Midbrain (tissue), 1 donor: ENCODE results near the gene LIAS.
"Not testable (repeated sequence)": the region's sequence is repeated elsewhere in the genome, so short reads cannot be mapped to it uniquely, and the experiment has no call there.

Source experiments
- DNase-seq: peaks from one replicate; lab custom pipeline; 2025; lab: John Stamatoyannopoulos, UW

Gene LIAS

GRCh38 chr4:39452860-39453587 is 5.8 kb upstream of the LIAS start:
- DNase-seq, result no peak

GRCh38 chr4:39453738-39454137 is 5.1 kb upstream of the LIAS start:
- DNase-seq, result no peak

GRCh38 chr4:39455486-39455885 is 3.4 kb upstream of the LIAS start:
- no peak for DNase-seq

GRCh38 chr4:39456946-39457763 is 1.7 kb upstream of the LIAS start:
- DNase-seq, result no peak

DNA sequence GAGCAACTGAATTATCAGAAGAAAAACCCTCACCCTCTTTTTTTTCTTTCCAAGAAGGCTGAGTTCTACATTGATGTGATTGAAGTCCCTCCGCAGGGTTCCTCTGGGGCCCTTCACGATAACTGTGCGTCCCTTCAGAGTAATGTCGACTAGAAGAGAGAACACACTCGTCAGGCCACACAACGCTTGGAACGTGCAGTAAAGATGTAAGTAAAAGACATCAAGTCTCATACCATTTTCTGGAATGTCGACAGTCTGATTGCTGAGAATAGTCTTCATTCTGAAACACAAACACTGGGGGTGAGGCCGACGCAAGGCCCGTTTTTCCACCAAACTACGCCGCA is 723 bp upstream of the LIAS start:
- not testable (repeated sequence) for DNase-seq

DNA sequence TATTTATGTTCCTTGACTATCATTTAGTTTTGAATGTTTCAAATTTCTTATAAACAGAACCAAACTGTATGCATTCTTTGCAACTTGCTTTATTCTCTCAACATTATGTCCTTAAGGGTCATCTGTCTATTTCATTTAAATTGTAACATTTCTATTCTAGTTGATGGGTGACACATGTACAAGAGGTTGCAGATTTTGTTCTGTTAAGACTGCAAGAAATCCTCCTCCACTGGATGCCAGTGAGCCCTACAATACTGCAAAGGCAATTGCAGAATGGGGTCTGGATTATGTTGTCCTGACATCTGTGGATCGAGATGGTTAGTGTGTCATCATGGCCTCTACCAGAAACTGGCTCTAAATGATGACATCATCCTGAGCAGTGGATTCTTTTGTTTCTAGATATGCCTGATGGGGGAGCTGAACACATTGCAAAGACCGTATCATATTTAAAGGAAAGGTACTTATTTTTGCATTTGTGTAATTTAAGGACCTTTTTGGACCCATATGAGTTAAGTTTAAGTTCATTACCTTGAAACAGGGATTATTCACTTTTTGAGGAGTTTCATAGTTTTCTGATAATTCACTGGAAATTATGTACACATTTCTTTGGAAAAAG is 6.1 kb downstream of the LIAS start:
- no peak for DNase-seq

DNA sequence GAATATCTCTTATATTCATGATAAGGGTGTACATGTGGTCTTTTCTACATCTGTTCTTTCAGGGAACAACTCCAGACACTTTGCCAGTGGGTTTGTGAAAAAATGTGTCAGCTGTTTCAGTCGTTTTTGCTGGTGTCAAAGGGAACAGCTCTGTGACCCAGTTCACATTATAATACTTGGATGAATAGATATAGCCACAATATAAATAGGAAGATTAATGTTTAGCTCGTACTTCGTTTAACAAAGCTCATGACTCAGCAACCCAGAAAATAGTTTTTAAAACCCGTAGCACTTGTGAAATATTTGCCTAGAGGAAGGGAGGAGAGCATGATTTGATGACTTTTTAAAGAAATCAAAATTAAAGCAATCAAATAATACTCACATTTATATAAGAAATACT is 7.9 kb downstream of the LIAS start:
- no peak for DNase-seq

DNA sequence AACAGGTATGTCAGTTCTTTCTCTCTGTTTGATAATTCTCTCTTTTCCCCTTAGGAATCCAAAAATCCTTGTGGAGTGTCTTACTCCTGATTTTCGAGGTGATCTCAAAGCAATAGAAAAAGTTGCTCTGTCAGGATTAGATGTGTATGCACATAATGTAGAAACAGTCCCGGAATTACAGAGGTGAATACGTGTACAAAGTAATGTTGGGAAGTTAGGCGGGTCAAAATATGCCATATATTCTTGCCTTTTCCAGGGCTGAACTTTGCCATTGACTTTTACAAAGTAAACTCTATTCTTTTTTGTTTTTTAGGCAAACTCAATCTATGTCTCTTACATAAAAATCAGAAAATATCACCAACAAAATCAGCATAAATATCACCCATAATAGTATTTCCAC is 8.6 kb downstream of the LIAS start:
- no peak for DNase-seq

DNA sequence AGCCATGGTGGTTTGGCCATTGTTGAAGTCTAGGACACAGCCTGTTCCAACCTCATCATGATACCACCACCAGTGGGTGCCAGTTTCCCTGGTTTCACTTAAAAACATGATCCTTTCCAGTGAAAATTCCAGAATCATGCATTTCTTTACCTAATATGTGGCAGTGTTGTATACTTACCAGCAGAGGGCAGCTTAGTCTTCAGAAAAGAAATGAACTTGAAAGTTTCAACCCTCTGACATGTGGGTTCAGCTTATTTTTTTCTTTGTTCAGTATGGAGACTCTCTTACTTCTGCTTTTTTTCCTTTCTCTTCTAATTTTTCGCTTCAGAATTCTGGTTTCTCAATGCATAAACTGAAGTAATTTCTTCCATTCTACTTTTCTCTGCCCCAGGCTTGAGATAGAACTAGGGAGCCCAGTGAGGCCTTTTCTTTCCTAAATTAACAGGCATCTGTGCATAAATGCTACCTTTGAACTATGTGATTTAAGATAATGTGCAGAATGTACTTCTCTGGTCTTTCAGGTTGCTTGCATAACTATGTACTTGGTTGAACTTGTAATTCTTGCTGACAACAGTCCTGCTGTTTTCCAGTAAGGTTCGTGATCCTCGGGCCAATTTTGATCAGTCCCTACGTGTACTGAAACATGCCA is 10.7 kb downstream of the LIAS start:
- peak; percentile 85 for DNase-seq

DNA sequence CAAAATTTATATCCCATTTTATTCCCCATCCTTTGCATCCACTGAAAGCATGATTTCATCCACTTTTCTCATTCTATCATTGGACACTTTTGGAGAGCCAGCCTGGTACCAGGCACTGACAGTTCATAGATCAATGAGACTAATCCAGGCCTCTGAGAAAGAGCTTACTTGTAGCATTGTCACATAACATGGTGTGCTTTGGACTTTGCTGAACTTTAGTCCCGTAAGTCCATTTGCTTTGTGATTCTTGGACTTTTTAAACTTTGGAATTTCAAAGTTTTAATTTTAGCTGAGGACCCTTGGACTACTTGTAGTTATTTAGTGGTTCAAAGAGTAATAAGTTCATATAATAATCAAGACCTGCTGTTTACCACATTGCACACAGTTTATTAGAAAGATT is 11.5 kb downstream of the LIAS start:
- no peak for DNase-seq

GRCh38 chr4:39472396-39472795 is 13.5 kb downstream of the LIAS start:
- no peak for DNase-seq

DNA sequence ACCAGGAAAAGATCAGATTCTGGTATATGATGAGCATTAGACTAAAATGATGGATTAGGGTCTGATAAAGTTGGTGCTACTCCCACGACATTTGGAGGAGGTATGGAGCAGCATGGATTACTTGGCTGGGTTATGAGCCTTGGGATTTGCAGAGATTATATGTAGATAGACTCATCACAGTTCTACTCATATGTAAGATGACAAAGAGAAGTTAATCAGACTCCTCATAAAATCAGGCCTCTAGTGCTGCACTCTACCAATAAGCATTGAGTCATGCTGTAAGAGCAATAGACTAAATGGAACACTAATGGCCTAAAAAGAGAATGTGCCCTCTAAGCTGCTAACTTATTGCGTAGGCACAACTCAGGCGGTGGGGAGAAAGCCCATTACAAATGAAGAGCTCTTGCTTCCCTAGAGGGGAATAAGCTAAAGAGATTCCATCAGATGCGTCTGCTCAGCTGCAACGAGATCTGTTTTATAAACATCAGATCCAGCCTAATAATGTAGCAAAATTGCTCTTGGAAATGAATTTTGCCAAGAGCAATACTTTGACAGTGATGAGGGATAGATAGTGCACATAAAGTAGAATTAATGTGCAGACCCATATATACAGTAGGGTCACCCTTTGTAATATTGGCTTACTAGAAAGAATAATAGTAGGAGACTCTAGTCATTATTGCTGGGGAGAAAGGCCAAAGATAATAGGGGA is 17.5 kb downstream of the LIAS start:
- DNase-seq, result no peak

- DNase-seq, result no peak
Measured at GRCh38 chr4:39480251-39480650, 21.4 kb downstream of the LIAS start.

DNA sequence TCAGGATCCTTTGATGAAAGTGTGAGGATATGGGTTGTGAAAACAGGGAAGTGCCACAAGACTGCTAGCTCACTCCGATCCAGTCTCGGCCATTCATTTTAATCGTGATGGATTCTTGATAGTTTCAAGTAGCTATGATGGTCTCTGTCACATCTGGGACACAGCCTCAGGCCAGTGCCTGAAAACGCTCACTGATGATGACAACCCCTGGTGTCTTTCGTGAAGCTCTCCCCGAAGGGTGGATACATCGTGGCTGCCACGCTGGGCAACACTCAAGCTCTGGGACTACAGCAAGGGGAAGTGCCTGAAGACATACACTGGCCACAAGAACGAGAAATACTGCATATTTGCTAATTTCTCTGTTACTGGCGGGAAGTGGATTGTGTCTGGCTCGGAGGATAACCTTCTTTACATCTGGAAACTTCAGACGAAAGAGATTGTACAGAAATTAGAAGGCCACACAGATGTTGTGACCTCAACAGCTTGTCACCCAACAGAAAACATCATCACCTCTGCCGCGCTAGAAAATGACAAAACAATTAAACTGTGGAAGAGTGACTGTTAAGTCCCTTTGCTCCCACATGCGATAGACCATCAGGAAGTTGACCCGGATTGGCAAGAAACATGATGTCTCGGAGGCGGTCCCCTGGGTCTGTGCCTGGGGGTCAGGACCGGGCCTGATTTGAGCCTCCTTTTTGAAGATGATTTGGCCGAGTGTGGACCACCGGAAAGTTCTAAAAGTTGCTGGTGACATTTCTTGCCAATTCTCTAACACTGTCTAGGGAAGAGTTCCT is 22.2 kb downstream of the LIAS start:
- DNase-seq, result no peak

GRCh38 chr4:39484582-39485272 is 25.9 kb downstream of the LIAS start:
- DNase-seq, result no peak

- DNase-seq, result no peak
Measured at GRCh38 chr4:39486221-39486804, 27.5 kb downstream of the LIAS start.

GRCh38 chr4:39490322-39490721 is 31.5 kb downstream of the LIAS start:
- DNase-seq, result no peak

DNA sequence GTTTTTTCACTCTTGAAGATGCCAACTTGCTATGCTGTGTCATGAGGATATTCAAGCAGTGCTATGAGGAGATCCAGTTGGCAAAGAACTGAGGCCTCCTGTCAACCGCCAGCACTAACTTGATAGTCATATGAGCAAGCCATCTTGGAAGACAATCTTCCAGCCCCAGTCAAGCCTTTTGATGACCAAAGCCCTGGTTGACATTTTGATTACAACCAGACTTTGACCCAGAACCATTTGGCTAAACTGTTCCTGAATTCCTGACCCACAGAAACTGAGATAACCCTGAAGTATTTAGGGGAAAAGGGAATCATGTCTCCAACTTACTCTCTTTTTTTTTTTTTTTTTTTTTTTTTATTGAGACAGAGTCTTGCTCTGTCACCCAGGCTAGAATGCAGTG is 35.5 kb downstream of the LIAS start:
- DNase-seq, result no peak

GRCh38 chr4:39495446-39496213 is 36.8 kb downstream of the LIAS start:
- DNase-seq, result no peak
